Posterior cingulate gyrus (tissue), 11 donors: ENCODE data around the gene COG6.

Experiments used
- DNase-seq, 10 donors: peaks; one replicate each; pipeline versions ENCODE4 v3.0.0 to v3.0.0-alpha.2; 2020 to 2021; ENCODE audit warnings: mixed read lengths in 3 of 10
- intact Hi-C: fragments of 100-400 bp; cut with DNase I; formaldehyde crosslinking; loops from one replicate; pipeline ENCODE4 v1.15.1; 2023

The COG6 gene

DNA sequence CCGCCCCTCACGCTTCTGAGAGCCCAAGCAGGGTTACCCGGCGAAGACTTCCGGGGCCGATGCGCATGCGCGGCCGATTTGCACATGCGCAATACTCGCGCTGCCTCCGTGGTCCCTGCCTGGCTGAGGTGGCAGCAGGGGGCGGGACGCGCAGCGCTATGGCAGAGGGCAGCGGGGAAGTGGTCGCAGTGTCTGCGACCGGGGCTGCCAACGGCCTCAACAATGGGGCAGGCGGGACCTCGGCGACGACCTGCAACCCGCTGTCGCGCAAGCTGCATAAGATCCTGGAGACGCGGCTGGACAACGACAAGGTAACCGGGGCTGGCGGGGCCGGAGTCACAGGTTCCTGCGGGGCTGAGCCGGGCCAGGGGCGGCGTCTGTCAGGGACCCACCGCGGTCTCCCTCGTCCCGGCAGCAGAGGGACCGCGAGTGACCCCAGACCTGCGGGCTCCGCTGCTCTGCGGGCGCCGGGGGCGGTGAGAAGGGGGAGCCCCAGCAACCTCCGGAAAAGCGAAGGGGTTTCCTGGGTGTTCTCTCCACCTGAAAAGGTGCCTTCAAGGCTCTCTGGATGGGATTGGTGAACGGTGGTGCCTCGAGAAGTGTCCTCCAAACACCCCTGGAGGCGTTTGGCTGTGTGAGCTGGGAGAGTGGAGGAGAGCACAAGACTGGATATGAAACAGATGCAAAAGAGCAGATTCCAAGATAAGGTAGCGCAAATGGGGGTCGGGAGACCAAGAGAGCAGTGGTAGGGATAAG is at the start of gene COG6:
TSS of gene COG6 (plus strand) at position 94 of the 756 bp plus-strand sequence. CDS start at position 159, 65 bp downstream.
- intact Hi-C loops, result loop anchor here (5.0 kb wide), 1 partner anchor 618 kb away; the partner anchor contains the start of genes NHLRC3 and PROSER1
- peak; percentile 88 to 98 (median 93) for DNase-seq

DNA sequence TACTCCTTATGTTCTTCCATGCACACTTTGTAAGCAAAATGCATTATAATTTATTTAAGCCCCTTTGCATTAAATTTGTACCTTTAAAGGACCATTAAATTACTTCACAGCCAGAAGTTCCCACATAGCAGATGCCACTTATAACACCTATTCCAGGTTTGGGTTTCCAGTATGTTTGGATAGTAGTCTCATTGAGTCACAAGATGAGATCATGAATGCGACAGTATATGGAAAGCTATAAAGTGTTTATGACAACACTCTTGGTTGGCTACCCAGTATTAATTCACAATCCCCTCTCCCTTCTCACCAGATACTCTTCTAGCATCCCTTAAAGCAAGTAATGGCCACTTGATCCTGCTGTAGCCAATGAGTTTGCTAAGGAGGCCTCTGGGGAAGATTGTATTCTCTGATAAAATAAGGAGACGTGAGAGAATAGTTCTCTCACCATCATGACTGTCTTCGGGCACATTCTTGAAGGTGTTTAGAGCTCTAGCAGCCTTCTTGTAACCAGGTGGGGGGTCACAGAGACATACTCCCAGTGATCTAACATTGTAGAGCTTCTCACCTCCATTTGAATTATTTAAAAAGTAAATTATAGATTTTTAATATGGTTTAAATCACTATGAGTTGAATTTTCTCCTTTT is 49.7 kb upstream of the COG6 start:
- intact Hi-C loops, result no loop called here

DNA sequence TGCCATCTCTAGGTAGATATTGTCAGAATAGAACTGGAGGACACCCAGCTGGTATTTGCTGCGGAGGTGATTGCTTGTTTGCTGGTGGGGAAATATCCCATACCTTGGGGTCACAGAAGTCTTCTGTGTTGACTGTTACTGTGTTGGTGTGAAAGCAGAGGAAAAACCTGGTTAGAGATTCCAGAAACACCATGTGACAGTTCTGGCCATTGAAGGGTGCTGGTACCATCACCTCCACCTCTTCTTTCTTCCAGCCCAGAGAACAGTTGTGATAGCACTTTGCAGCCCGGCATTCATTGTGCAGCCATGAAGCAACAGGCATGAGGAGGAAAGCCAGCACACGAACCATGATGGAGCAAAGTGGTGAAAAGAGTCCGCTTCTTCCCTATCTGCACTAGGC is 47.6 kb upstream of the COG6 start:
- DNase-seq, result no peak
- intact Hi-C loops, result no loop called here

More for the DNA sequence above, 49.7 kb upstream of the COG6 start:
- no peak for DNase-seq

DNA sequence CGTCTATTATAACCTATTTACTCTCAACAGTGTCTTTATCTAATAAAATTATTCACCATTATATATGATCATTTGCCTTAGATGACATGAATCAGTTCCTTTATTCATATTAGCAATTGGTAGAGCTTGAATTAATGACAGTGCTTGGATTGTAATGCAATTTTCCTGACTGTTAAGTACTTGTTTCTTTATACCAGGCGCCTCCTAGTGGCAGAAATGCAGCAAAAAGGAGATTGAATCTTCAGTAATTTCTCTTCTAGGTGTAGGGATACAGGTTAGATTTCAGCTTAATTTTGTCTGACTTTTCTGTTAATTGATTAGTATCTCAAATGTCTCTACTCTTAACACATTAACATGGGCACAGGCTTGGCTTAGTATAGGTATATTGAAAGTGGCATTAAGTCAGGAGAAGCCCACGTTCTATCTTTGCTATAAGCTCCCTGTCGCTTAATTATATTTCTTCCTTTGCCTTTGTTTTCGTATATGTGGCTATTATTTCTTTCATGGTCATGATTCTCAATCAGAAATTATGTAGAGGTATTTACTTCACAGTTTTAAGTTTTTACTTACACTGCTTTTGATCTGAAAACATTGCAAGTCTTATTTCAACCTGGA is 43.3 kb upstream of the COG6 start:
- DNase-seq, result peak in 5 of 10 donors; percentile 48 to 68 (median 55)
- intact Hi-C loops, result loop anchor here (2.0 to 5.0 kb wide), 3 partner anchors 350 to 561 kb away; no protein-coding TSS in a partner anchor

DNA sequence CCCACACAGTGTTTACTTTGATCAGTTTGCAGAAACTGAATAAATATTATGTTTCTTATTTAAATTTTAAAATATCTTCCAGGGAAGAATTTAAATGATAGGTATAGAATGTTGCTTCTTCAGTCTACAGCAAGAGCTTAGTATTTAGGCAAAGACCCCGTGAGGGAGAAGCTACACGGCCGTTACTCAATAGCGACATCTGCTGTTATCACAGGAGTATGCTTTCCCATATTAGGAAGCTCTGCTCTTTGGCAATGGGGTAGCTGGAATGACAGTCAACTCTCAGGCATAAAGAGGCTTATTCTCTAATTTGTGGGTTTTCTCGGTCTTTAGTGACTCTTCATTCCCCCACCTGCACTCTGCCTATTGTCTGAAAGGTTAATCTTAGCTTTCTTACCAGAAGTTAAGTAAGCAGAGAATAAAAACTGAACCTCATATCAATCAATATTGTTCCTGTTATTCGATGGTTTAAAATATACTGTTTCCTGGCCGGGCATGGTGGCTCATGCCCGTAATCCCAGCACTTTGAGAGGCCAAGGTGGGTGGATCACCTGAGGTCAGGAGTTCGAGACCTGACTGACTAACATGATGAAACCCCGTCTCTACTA is 39.3 kb upstream of the COG6 start:
- intact Hi-C loops, result loop anchor here (5.0 kb wide), 1 partner anchor 579 kb away; the partner anchor contains the start of genes NHLRC3 and PROSER1

DNA sequence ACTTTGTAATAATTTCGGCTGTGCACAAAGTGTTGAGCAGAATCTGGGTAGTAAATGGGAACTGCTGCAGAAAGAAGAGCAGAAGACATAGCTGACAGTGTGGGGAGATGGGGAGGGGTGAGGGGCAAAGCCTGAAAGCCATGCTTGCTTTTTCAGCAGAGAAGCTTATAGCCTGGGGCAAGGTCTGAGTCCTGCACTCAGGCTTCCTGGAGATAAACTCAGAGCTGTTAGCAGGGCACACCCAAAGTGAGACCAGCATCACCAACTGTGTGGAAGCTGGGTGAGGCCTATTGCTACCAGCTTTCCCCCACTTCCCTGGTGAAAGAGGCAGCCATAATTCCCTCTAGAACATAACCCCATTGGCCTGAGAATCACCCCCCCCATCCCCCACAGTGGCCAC is 36.9 kb upstream of the COG6 start:
- DNase-seq, result no peak
- intact Hi-C loops, result loop anchor here (5.0 kb wide), 1 partner anchor 581 kb away; the partner anchor contains the start of genes NHLRC3 and PROSER1

More for the DNA sequence above, 39.3 kb upstream of the COG6 start:
- peak in 6 of 10 donors; percentile 7 to 87 (median 42) for DNase-seq

DNA sequence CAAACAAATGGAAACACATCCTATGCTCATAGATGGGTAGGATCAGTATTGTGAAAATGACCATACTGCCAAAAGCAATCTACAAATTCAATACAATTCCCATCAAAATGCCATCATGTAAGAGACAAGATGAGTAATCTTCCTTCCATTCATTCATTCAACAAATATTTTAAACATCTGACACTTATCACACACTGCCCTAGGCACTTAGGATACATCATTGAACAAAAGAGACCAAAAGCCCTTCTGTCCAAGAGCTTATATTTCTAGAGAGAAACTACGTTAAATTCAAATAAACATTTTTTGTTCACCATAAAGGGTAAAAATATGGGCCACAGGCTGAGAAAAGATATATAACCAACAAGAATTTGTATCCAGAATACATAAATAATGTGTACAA is 32.0 kb upstream of the COG6 start:
- intact Hi-C loops, result no loop called here
- no peak for DNase-seq

DNA sequence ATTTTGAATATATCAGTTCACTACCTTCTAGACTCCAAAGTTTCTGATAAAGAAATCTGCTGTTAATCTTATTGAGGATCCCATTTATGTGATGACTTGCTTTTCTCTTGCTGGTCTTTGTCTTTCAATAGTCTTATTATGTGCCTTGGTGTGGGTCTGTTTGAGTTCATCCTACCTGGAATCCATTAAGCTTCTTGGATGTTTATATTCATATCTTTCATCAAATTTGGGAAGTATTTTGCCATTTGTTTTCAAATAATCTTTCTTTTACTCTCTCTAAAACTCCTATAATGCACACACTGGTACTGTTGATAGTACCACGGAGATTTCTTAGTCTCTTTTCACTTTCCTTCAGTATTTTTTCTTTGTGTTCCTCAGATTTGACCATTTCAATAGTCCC is 24.2 kb upstream of the COG6 start:
- DNase-seq, result no peak
- intact Hi-C loops, result no loop called here

DNA sequence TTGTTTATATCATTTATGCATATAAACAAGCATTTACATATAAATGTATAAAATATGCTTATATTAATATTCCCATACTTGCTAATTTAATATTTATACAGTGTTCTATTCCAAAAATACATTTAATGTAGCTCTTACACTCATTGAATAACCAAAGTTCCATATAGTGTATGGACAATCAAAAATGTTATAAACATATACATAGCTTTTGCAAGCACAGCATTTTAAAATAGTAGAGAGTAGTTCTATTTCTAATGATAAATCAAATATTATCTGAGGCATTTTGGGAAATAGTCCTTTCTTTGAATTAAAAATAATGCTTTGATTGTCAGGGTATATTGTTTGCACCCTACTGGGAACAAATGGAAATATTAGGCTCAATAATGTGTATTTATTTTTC is 22.5 kb upstream of the COG6 start:
- no peak for DNase-seq
- intact Hi-C loops, result no loop called here

DNA sequence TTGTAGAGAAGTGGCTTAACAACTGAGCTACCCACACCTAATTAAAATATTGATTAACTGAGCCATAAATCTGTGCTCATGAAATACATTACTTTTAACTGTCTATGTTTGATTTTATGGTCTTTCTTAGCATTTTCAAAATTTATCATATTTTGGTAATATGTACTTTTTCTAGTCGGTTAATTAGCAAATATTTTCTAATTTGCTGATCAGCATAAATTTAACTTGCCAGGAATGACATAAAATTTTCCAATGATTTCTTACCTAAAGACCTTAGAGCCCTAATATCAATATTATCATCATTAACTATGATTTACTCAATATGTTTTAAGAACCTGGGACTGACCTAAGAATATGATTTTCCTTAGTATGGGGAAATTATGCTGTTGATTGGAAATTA is 19.9 kb upstream of the COG6 start:
- intact Hi-C loops, result no loop called here
- DNase-seq, result no peak

DNA sequence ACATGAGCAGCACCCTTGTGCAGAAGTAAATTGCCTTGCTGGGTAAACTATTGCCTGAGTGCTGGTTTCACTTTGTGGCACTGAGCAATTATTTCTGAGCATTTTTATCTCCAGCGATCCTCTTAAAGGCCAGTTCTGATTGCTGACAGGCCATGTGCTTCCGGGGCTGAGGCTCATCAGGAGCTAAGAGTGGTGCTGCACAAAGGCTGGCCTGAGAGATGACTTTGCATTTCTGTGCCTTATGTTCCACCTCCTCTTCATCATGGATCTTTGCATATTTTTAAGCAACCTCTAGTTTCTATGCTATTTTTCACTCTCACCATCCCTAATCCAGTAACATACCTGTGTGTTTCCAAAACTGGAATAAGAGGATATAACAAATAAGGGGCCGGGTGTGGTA is 17.6 kb upstream of the COG6 start:
- intact Hi-C loops, result no loop called here
- no peak for DNase-seq

DNA sequence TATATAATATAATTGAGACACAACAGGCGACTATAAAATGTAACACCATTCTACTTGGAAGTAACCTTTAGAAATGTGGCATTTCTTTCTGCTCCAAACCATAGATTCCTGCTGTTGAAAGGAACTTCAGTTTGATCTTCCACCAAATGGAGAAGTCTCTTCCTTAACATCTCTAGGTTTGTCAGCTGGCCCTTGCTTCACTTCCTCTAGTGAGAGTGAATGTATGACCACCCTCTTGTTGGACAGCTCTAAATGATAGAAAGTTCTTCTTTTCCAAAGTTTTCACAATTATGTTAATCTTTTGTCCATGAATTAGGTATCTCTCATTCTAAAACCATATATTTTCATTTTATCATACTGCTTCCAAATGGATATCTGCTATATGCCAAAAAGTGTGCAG is 13.8 kb upstream of the COG6 start:
- intact Hi-C loops, result no loop called here
- no peak for DNase-seq

DNA sequence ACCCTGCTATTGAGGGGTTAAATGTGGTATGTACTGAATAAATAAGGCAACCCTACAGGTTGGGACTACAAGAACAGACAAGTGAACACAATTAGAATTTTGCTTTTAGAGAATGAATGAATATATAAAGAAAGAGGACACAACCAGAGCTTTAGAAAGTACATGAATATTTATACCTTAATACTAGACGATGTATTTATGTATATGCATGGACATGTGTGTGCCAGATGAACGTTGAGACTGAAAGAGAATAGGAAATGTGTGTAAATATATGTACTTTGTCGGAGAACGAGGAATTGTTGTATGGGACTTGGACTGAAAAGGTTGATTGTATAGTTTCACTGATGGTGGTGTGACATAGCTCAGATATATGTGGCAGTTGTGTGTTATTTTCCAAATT is 9.3 kb upstream of the COG6 start:
- intact Hi-C loops, result no loop called here
- DNase-seq, result no peak

DNA sequence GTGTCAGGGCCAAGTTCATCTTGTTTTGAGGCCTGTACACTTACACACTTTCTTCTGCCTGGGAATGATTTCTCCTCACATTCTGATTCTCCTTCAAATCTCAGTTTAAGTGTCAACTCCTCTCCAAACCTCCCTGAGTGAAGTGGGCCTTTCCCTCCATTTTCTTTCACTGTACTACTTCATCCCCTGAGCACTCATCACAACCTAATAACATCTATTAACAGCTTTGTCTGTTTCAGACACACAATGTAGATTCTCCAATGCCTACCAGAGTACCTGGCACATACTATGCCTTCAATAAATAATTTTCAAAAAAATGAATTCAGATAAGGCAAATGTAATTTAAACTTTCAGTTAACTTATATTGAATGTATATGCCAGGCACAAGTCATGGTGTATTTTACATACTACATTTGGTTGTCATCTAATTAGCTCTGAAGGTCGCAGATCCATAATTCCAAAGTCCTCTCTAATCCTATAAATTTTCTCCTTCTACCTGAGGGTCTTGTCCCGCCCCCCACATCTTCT is 357 bp upstream of the COG6 start:
- intact Hi-C loops, result loop anchor here (5.0 kb wide), 1 partner anchor 618 kb away; the partner anchor contains the start of genes NHLRC3 and PROSER1
- no peak for DNase-seq

DNA sequence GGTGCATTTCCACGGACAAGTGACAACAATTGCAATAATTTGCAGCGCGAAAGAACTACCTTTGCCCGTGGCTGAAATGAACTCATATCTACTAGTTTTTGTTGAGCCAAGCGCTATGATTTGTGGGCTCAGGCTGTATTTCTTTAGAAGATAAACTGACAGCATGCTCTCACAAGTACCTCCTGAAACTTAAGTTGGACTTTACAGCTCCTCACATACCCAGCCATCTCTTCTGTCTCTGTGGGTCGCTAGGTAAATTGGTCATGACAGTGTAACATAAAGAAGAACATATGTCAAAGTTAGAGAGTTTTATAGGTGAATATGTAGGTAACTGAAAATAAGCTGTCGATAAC is 839 bp downstream of the COG6 start:
- no peak for DNase-seq
- intact Hi-C loops, result loop anchor here (5.0 kb wide), 1 partner anchor 619 kb away; the partner anchor contains the start of genes NHLRC3 and PROSER1

DNA sequence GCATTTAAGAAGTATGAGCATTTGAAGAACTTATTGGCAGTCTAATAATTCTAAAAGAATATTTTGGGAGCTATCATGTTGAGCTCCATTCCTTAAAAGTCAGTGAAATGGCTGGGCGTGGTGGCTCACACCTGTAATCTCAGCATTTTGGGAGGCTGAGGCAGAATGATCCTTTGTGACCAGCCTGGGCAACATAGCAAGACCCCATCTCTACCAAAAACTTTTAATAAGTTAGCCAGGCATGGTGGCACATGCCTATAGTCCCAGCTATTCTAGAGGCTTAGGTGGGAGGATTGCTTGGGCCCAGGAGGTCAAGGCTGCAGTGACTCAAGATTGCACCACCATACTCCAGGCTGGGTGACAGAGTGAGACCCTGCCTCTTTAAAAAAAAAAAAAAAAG is 8.0 kb downstream of the COG6 start:
- no peak for DNase-seq

DNA sequence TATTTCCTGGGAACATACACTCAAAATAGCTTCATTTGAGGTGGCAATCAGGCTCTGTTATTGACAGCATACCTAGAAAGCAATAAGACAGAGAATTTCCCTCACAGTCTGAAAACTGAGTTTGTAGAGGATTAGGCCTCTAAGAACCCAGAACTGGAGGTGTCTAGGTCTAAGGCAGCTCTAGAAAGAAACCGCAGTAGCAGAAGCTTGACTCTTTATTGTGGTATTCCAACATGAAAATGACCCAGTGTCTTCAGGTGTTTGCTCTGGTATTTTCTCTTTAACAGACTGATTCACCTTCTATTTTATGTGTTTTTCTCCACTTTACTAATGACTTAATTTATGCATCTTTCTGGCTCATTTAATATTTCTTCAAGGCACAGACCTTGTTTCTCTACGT is 8.5 kb downstream of the COG6 start:
- intact Hi-C loops, result no loop called here

More for the DNA sequence above, 8.0 kb downstream of the COG6 start:
- intact Hi-C loops, result no loop called here

DNA sequence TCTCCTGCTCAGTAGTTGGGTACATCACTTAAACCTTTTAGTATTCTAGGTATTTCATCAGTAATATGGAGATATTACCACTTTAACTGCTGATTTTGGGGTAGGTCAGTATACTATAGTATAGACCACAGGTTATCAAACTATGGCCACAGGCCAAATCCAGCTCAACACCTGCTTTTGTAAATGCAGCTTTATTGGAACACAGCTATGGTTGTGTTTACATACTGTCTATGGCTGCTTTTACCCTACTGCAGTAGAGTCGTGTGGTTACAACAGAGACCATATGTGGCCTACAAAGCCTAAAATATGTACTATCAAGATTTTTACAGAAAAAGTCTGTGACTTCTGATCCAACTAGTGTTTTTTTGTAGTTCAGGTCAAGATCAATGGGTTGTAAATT is 10.3 kb downstream of the COG6 start:
- no peak for DNase-seq
- intact Hi-C loops, result no loop called here

More for the DNA sequence above, 8.5 kb downstream of the COG6 start:
- DNase-seq, result no peak

DNA sequence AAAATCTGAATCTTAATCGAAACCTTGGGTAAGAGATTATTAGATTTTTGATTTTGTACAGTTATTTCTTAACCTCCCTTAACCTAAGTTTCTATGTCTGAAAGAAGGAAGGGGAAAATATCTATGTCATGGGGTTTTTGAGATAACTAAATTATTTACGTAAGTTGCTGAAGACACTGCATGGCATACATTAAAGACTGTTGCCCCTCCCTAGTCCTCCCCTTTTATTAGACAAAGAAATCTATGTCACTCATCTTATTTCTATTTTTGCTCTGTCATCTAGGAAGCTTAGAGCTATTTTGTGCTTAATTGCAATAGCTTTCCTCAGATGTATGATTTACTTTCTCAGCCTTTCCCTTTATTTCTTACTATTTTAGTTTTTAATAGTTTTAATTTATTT is 15.0 kb downstream of the COG6 start:
- no peak for DNase-seq
- intact Hi-C loops, result loop anchor here (10.0 kb wide), 1 partner anchor 616 kb away; no protein-coding TSS in a partner anchor

DNA sequence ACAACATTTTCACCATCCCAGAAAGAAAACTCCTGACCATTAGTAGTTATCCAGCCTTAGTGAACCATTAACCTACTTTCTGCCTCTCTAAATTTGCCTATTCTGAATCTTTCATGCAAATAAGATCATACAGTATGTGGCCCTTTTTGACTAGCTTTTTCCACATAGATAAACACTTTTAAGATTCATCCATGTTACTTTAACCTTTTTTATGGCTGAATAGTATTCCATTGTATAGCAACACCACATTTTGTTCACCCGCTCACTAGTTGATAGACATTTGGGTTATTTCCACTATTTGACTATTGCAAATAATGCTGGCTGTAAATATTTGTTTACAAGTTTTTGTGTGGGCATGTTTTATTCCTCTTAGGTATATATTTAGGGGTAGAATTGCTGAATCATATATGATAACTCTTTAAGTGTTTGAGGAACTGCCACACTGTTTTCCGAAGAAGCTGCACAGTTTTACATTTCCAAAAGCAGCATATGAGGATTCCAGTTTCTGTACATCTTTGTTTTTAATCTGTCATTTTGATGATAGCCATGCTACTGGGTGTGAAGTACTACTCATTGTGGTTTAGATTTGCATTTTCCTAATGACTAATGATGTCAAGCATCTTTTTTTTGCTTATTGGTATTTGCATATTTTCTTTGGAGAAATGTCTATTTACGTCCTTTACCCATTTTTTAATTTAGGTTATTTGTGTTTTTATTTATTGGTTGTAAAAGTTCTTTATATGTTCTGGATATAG is 17.1 kb downstream of the COG6 start:
- no peak for DNase-seq
- intact Hi-C loops, result loop anchor here (10.0 kb wide), 1 partner anchor 618 kb away; no protein-coding TSS in a partner anchor
